ENCODE results near the gene SNHG17.

SNHG17 gene

GRCh38 chr20:38373898-38374297 lies 61.2 kb downstream of the SNHG17 start:
- H3K4me3 ChIP-seq (ENCODE audit: low read depth, low read length) = no peak overlapping the region
- no peaks in the 10 kb centered on the region for H3K4me1 ChIP-seq (ENCODE audit: control insufficient read depth, insufficient read depth, low read length, unreplicated experiment)
- H3K27me3 ChIP-seq (ENCODE audit: insufficient read depth, low read length) = 0 out of 2 replicates have a peak, but pooled peaks cover 5% of the 10 kb centered on the region
- H2AFZ ChIP-seq (ENCODE audit: low read length, unreplicated experiment) = no peak overlapping the region
- no peak overlapping the region for H3K27ac ChIP-seq (ENCODE audit: low read depth, low read length)
- H3K79me2 ChIP-seq (ENCODE audit: control insufficient read depth, insufficient read depth, low read length, unreplicated experiment) = no peaks in the 10 kb centered on the region
- no peaks in the 10 kb centered on the region for H3K36me3 ChIP-seq (ENCODE audit: insufficient read depth, low read length)

GRCh38 chr20:38373231-38373867 lies 61.8 kb downstream of the SNHG17 start:
- 0 out of 2 replicates have a peak, but pooled peaks cover 5% of the 10 kb centered on the region for H3K27me3 ChIP-seq (ENCODE audit: insufficient read depth, low read length)
- H3K36me3 ChIP-seq (ENCODE audit: insufficient read depth, low read length) = no peaks in the 10 kb centered on the region
- no peak overlapping the region for H3K4me3 ChIP-seq (ENCODE audit: low read depth, low read length)
- no peaks in the 10 kb centered on the region for H3K79me2 ChIP-seq (ENCODE audit: control insufficient read depth, insufficient read depth, low read length, unreplicated experiment)
- no peak overlapping the region for H2AFZ ChIP-seq (ENCODE audit: low read length, unreplicated experiment)
- no peaks in the 10 kb centered on the region for H3K4me1 ChIP-seq (ENCODE audit: control insufficient read depth, insufficient read depth, low read length, unreplicated experiment)
- H3K27ac ChIP-seq (ENCODE audit: low read depth, low read length) = no peak overlapping the region

GRCh38 chr20:38372806-38373205 lies 62.3 kb downstream of the SNHG17 start:
- Histone ChIP-seq H3K27ac (ENCODE audit: low read depth, low read length) (no peak overlapping the region), H3K79me2 (ENCODE audit: control insufficient read depth, insufficient read depth, low read length, unreplicated experiment) (no peaks in the 10 kb centered on the region), H2AFZ (ENCODE audit: low read length, unreplicated experiment) (no peak overlapping the region), H3K27me3 (ENCODE audit: insufficient read depth, low read length) (0 out of 2 replicates have a peak, but pooled peaks cover 5% of the 10 kb centered on the region), H3K36me3 (ENCODE audit: insufficient read depth, low read length) (no peaks in the 10 kb centered on the region), H3K4me3 (ENCODE audit: low read depth, low read length) (no peak overlapping the region), H3K4me1 (ENCODE audit: control insufficient read depth, insufficient read depth, low read length, unreplicated experiment) (no peaks in the 10 kb centered on the region)
